GM19239 (cell line): ENCODE measurements around the gene KCNAB1.

Experiments
- DNase-seq: peaks from one replicate; pipeline ENCODE4 v3.0.0; 2011; ENCODE audit warnings: low spot score; ENCODE audit not compliant: insufficient read length
- FAIRE-seq: peaks from 2 replicates; lab custom pipeline; 2011; peaks lifted over from hg19 to GRCh38; lab: Jason Lieb, UNC

Gene KCNAB1

DNA sequence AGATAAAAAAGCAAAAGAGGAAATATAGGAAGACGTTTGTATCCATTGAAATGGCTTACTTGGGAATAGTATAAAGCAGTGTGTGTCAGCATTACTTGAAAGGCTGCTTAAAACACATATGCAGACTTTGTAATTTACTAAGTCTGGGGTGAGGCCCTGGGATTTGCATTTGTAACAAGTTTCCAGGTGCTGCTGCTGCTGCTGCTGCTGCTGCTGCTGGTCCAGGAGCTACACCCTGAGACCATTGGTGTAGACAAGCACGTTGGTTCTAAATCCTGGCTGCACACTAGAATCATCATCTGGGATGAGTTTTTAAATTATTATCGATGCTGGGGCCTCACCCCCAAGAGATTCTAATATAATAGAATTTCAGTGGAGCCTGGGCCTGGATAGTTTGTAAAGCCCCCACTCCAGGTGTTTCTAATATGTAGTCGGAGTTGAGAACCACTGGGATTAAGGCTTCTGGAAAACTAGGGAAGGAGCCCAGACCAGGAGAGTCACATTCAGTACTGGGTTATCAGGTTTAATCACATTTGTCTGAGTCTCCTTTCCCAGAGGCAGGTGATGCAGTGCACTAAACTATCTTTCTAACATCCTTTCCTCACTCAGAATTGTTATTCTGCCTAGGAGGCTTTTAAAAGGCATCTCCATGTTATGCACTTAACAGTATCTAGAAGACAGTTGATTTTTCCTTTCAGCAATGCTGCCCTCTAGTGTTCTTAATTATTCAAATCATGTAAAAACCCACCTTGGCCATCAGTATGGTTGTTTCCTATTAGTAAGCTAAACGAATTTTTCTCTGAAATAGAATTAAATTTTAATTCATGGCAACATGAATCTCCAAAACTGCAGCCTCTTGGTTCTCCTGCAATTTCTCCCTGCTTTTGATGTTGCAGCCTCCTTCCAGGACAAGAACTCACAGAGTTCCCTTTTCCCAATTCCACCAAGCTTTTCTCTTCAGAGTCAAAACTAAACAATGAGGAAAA lies 389.1 kb downstream of the KCNAB1 start:
- FAIRE-seq (peak; percentile 71), DNase-seq (peak; percentile 31)

DNA sequence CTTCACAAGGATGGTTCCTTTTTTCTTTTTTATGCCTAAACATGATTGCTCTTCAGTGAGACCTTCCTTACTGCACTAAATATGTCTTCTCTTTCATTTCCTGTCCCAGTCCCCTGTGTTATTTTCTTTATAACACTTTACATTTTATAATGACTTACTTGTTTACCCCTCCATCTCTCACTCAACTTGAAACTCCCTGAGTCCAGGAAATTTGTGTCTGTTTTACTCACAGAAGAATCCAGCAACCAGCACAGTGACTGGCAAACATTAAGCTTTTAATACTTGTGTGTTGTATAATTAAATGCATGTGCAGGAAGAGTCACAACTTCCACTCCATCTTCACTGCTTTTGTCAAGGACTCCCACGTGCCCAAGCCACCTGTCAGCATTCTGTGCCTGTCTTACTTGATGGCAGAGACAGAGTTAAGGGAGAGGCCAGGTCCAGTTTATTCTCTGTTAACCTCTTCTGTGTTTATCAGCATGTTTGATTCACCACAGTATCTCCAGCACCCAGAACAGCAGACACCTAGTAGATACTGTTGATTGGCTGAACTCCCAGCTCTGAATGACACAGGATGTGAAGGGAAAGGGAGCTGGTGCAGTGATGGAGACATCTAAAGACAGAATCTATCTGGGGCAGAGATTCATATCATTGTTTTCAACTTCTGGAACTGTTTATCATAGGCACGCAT lies 391.8 kb downstream of the KCNAB1 start:
- FAIRE-seq: no peak
- DNase-seq: no peak

DNA sequence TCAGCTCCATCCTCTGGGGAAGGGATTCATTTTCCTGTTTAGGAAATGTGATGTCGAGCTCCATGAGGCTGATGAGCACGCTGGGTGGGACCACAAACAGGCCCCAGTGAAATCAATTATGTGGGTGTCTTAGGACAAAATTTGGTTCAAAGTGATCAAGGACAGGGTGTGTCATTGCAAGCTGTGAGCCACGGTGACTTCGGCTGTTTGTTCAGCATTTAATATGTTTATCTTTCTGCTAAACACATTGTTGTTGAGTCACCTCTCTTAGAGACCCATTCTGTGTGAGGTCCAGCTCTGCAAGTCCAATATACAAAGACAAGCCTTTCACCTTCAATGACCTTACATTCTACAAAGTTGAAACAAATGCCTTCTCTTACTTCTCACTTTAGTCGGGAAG lies 393.2 kb downstream of the KCNAB1 start:
- FAIRE-seq (no peak), DNase-seq (no peak)

DNA sequence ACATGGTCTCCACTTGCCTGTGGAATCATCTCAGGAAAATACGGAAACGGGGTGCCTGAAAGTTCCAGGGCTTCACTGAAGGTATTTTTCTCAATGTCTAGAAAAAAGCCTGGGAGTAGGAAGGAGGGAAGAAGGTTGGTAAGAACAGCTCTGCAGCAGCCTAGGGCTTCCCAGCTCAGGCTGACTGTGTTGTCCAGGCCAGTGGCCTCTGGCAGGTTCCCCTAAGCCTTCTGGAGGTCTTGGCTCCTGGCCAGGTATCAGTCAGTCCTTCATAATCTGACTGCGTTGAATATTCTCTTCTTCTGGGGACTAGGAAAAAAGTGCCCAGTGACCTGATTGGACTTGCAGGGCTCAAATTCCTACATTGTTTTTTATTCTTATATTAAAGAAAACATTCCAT lies 395.9 kb downstream of the KCNAB1 start:
- DNase-seq (no peak), FAIRE-seq (no peak)

DNA sequence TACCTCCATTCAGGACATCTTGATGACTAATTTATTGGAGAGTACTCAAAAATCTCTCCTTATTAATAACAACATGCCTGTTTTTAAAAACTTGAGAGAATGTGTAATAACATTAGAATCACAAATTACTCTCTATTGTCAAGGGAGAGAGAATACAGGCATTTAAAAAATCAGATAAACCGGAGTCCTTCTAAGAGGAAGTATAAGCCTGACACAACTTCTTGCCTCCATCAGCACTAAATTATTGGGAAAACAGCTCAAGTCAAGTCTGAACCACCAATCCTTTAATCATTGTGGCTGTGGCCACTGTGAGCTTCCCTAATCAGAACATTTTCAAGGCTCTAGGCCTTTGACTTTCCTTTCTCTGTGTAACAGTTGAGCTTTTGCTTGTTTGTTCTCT lies 396.6 kb downstream of the KCNAB1 start:
- no peak for FAIRE-seq
- DNase-seq: no peak

DNA sequence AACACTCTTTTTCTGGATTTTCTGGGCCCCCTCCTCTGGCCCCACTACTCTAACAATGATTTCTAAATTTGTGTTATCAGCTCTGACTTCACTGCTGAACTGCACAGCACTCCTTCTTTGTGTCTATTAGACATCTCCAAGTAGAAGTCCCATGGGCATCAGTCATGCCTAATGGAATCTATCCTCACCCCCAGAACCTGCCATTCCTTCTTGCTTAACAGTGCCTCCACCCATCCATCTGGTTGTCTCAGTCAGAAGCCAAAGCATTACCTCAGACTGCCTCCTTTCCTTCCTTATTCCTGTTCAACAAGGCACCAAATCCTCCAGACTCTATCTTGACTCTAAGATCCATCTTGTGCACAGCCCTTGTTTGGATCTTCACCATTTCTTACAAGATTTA lies 398.3 kb downstream of the KCNAB1 start:
- DNase-seq (no peak), FAIRE-seq (no peak)

DNA sequence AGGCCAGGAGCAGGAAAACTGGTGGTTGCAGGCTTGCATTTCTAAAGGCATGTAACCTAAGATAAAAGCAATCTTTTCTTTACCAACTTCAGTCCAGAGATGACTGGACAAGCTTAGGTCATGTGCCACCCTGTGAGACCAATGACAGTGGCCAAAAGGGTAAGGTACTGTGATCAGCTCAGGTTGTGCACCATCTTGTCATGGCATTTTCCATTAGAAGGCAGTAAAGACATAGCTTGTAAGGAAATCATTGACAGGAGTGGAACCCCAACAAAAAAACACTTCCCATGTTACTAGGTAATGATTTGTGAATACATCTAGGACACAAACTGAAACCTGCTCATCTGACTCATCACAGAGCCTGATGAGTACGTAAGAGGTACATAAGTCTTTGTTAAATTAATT lies 399.4 kb downstream of the KCNAB1 start:
- peak; percentile 83 for FAIRE-seq
- DNase-seq: peak; percentile 17

DNA sequence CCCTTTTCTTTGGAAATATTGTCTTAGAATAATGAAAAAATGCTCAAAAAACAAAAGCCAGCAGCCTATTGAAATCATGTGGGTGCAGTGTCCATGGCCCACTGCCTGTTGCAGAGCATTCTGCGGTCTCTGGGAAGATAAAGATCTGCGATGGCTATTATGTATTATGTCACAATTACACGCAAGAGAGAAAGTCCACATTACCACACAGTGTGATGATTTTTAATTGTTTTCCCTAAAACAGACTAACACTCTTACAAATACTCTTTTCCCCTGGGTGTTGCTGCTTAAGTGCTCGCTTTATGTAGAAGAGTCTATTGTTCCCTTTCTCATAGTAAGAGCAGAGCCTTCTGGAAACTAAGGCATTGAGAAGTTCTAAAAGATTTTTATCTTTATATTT lies 402.3 kb downstream of the KCNAB1 start:
- no peak for FAIRE-seq
- no peak for DNase-seq

DNA sequence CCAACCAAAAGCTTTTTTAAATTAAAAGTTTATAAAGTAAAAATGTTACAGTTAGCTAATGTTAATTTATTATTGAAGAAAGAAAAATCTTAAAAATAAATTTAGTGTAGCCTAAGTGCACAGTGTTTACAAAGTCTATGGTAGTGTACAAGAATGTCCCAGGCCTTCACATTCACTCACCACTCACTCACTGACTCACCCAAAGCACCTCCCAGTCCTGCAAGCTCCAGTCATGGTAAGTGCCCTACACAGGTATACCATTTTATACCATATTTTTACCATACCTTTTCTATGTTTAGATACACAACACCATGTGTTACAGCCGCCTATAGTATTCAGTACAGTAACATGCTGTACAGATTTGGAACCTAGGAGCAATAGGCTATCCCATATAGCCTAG lies 405.4 kb downstream of the KCNAB1 start:
- DNase-seq (no peak), FAIRE-seq (no peak)

DNA sequence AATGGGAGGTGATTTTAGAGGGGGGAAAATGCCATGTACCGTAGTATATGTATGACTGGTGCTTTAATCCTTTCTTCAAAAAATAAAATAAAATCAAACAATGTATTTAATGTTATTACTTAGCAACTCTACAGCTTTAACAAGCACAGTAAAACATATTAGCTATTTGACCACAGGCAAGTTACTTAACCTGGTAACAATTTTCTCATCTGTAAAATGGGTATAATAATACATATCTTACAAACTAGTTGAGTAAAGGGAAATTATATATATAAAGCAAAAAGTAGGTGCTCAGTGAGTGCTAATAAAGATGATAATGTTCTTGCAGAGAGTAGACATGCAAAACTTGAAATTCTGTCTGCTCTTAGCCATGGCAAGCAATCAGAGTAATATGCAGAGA lies 406.7 kb downstream of the KCNAB1 start:
- DNase-seq (no peak), FAIRE-seq (no peak)

DNA sequence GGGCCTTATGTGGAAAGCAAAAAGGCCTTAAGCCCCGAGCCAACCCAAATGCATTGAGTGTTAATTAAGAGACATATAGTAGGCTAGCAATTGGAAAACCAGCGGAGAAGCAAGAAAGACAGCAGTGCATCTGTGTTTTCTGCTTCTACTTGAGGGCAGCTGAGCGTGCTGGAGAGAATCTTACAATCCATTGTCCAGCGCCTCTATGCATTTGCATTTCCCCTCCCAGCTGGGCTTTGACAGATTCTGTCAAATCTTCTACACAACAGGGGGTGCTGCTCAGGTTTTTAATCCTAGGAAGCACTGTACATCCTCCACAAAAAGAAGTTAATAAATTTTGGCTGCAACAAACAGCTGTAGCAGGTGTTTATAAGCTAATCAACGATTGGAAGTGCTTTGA lies 410.6 kb downstream of the KCNAB1 start:
- DNase-seq (no peak), FAIRE-seq (no peak)

DNA sequence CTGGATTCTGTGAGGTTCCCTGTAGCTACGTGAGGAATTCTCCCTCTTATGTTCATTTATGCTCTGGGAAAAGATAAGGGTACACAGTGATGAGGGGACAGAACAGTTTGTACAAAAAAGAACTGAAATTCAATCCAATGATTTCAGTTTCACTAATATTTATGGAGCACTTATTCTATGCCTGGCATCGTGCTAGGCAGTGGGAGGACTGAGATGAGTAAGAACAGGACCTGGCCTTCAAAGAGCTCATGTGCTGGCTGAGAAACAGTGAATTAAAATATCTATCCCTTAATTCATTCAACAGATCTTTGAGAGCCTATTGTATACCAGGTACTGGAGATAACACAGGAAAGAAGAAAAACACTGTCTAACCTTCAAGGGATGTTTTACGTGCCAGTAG lies 412.4 kb downstream of the KCNAB1 start:
- DNase-seq (no peak), FAIRE-seq (no peak)

DNA sequence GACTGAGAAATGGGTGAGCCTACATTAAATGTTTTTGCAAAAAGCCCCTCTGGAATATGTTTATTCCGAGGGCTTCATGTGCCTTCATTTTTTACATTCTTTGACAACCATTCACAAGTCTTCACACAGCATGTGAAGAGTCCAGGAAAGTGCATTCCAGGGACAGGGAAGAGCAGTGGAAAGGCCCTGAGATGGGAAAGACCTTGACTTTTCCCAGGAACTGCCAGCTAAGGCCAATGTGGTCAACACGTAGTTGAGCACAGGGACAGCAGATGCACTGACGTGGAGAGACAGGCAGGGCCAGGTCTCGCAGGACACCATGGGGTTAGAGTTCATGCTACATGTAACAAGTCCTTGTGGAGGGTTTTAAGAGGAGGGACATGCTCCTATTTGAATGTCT lies 412.8 kb downstream of the KCNAB1 start:
- FAIRE-seq: no peak

DNA sequence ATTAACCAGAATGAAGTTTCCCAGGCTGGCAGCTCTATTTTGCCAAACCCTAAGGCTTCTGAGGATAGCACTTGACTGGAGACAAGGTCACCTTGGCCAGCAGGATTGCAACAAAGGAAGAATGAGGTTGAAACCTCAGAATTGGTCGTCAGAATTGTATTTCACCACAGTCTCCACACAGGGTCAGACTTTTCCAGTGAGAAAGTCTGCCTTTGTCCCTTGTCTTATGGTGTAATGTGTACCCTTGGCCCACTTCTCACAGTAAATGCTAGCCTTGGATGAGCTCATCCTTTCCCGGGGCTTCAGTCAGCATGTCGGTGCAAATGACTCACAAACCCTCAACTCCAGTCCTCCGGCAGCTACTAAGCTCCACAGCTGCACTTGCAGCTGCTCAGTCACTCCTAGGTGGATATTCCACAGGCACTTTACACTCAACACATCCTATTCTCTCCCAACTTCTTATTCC lies 414.8 kb downstream of the KCNAB1 start:
- no peak for DNase-seq
- FAIRE-seq: no peak

More for the DNA sequence above, 412.8 kb downstream of the KCNAB1 start:
- DNase-seq: no peak

DNA sequence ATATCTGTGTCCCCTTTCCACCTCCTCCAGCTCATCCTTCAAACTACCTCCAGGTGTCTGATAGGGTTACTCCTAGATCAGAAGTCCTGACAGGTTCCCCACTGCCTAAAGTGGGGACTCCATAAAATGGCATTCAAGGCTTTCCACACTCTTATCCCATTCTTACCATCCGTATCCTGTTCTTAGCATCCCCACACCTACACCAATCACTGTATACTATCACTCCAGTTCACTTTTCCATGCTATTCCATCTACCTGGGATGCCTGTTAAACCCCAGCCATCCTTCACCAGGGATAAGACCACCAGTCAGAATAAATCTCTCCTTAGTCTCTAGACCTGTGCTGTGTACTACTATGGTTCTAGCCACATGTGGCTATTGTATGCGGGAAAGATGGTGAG lies 415.4 kb downstream of the KCNAB1 start:
- no peak for FAIRE-seq
- DNase-seq: no peak

DNA sequence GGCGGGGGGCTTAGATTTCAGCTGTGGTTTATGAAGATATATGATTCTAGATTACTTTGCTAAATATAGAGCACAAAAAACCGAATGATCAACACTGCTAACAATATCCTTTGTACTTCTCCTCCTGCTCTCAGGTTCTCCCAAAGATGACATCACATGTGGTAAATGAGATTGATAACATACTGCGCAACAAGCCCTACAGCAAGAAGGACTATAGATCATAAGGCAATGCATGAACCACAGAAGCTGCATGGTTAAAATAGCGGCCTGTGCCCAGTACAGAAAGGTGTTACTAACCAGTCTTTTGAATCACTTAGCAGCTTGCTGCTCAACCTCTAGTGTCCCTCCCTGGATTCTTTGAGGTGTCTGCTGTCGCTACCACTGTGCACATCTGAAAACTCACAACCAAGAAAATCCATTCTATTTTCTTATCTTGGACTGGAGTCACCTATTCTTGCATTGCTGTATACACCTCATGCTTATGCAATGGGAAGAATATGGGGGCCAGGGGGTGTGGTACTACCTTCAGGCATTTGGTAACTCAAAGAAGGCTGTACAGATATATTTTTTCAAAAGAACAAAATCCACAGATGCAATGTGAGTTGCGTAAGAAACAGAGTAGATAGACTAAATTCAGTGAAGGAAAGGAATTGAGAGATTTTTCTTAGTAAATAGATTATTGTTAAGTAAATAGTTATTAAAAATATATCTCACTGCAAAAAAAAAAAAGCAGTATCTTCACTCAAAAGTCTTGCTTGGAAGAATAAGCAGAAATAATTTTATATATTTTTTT lies 416.3 kb downstream of the KCNAB1 start:
- DNase-seq (no peak), FAIRE-seq (no peak)

DNA sequence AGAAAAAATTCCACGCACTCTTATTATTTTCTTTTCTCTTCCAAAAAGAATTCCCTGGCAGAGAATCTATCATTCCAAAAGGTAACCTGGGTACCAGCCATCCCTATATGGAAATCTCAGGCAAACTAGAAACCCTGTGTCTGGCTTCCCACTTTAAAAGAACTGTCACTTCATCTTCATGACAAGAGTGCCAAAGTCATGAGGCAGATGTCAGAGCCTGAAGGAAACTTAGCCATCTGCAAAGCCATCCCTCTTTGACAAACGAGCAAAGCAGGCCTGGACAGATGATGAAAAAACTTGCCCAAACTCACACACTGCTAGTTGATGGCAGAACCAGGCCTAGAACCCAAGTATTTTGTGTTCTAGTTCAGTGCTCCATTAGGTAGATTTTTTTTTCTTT lies 418.7 kb downstream of the KCNAB1 start:
- no peak for DNase-seq
- no peak for FAIRE-seq

DNA sequence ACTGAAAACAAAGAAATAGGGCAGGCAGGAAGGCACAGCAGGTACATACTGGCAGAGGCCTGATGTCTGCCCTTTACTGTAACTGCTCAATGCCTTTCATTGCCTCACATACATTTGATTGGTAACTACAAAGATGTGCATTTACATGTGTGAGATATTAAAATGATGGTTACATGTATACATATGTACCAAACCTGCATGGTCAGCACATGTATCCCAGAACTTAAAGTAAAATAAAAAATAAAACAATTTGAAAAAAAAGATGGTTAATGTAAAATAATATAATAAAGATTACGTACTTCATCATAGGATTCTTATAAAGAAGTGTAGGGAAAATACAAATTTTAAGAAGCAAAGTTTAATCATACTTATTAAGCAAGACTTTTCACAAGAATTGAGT lies 419.4 kb downstream of the KCNAB1 start:
- FAIRE-seq (no peak), DNase-seq (no peak)

DNA sequence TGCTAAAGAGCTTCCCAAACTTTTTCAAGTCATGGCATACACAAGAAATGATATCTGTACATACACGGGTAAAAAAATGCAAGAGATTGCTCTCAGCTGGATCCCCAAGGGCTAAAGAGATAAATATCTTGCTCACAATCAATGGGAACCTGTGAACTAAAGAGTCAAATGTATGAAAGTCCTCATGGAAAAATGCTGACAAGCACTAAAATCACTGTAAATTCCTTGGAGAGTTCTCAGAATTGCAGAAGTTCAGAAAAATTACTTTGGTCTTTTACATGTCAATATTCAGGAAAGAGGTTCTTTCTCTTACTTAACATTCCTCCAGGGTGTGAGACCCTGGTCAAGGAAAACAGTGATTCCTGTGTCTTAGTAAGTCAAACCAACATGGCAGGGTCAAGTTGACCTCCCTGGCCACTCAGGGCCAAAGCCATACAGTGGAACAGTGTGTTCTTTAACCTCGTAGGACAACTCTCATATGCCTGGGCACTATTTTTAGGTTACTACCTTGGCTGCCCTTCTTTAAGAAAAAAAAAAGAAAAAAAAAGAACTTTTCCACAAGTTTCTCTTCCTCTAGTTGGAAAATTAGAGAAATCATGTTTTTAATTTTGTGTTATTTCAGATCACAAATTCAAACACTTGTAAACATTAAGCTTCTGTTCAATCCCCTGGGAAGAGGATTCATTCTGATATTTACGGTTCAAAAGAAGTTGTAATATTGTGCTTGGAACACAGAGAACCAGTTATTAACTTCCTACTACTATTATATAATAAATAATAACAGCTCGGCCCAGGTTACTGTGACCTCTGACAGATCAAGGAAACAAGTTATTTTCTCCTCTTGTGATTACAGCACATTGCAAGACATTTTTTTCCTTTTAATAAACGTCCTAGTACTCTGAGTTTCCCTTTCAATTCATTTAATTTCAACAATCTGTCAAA lies 422.0 kb downstream of the KCNAB1 start:
- FAIRE-seq (no peak), DNase-seq (no peak)
